ENCODE measurements around the gene PRG3.

DNA sequence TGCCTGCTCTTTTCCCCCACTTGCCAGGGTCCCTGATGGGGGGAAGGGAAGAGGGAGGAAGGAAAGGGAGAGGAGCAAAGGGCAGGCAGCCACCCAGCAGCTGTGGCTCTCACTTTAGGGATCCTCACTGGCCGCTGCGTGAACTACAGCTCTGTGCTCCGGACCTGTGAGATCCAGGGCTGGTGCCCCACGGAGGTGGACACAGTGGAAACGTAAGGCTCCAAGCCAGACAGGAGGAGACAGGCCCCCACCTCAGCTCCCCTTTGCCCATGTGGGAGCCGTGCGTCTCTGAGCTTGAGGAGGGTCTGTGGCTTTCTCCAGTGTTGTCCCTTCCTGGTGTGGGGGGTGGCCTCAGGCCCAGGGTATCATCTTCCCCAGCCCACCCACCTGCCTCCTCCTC is 32.9 kb downstream of the PRG3 start:
- TF ChIP-seq, protein P1, sequence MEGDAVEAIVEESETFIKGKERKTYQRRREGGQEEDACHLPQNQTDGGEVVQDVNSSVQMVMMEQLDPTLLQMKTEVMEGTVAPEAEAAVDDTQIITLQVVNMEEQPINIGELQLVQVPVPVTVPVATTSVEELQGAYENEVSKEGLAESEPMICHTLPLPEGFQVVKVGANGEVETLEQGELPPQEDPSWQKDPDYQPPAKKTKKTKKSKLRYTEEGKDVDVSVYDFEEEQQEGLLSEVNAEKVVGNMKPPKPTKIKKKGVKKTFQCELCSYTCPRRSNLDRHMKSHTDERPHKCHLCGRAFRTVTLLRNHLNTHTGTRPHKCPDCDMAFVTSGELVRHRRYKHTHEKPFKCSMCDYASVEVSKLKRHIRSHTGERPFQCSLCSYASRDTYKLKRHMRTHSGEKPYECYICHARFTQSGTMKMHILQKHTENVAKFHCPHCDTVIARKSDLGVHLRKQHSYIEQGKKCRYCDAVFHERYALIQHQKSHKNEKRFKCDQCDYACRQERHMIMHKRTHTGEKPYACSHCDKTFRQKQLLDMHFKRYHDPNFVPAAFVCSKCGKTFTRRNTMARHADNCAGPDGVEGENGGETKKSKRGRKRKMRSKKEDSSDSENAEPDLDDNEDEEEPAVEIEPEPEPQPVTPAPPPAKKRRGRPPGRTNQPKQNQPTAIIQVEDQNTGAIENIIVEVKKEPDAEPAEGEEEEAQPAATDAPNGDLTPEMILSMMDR (IDR thresholded peaks at IDR 0.05) = no peak
- no peak for TF ChIP-seq SIN3A (IDR thresholded peaks at IDR 0.05; ENCODE audit: borderline replicate concordance, insufficient read depth, low read depth, low read length)
- no peak for TF ChIP-seq POLR2AphosphoS5 (IDR thresholded peaks at IDR 0.05; ENCODE audit: low read depth, low read length)

All from Panc1 (cell line).